SU-DHL-6 (cell line): ENCODE data around the gene IL17RC.

ENCODE experiments used
- CTCF ChIP-seq: fragments of 200-600 bp; sonication (generic); IDR thresholded peaks from one replicate; pipeline ENCODE4 v1.5.1; 2017; ENCODE audit warnings: antibody characterized with exemption, mild to moderate bottlenecking, low read length, moderate library complexity; ENCODE audit not compliant: insufficient read depth, poor library complexity, severe bottlenecking
- EZH2phosphoT487 ChIP-seq: fragments of 200-600 bp; sonication (generic), shearing (Covaris generic); conservative IDR thresholded peaks from 2 replicates; pipeline ENCODE4 v1.6.1; 2018; ENCODE audit warnings: mild to moderate bottlenecking, antibody characterized with exemption, low read length, moderate library complexity, mixed read lengths

GRCh38 chr3:9957214-9957613, 40.3 kb downstream of the IL17RC start:
- TF ChIP-seq CTCF: no peak
- no peak for TF ChIP-seq EZH2phosphoT487
